GM12872 (cell line): ENCODE data around the gene GYS2.

Experiments used
- TF ChIP-seq, protein P1 (sequence below): IDR thresholded peaks from 3 replicates; pipeline ENCODE4 v1.5.1; 2011; ENCODE audit warnings: low read depth, mild to moderate bottlenecking, low read length, moderate library complexity; ENCODE audit not compliant: insufficient read depth

Gene GYS2

DNA sequence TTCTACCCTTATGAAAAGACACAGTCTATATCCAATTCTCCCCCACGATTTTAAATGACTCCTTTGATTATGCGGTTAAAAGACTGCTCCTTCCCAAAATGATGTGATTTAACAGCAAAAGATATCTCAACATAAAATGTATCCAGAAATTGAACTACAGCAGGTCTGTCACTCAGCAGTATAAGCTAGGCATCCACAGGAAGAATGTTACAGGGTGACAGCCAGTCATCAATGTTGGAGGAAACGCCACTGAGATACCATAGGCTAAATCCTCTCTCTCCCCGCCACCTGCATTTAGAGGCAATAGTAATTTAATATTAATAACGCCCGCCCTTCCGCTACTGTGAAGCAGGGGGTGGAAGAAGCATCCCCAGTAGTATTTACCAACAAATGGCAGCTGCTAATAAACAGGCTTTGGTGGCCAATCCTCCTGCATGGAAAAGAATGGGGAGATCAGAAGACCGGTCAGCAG lies 103.8 kb downstream of the GYS2 start:
- TF ChIP-seq, protein P1, sequence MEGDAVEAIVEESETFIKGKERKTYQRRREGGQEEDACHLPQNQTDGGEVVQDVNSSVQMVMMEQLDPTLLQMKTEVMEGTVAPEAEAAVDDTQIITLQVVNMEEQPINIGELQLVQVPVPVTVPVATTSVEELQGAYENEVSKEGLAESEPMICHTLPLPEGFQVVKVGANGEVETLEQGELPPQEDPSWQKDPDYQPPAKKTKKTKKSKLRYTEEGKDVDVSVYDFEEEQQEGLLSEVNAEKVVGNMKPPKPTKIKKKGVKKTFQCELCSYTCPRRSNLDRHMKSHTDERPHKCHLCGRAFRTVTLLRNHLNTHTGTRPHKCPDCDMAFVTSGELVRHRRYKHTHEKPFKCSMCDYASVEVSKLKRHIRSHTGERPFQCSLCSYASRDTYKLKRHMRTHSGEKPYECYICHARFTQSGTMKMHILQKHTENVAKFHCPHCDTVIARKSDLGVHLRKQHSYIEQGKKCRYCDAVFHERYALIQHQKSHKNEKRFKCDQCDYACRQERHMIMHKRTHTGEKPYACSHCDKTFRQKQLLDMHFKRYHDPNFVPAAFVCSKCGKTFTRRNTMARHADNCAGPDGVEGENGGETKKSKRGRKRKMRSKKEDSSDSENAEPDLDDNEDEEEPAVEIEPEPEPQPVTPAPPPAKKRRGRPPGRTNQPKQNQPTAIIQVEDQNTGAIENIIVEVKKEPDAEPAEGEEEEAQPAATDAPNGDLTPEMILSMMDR: no peak

DNA sequence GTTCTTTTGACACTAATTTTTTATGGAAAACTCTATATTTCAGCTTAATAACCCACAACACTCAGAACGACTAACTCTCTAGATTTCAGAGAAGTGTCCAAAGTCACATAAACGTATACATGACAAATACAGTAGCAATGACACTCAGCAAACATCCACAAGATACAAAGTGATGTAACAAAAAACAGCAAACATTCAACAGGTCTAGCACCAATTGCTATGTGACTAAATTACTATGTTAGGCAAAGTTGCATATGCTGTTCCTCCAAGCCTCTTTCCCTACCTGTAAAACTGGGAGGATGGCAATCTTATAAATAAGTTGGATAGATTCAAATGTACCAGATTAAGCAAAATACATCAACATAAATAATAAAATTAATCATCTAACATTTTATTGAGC lies 104.9 kb downstream of the GYS2 start:
- TF ChIP-seq, protein P1: no peak
